Prostate gland (tissue), 2 donors: Measurements from ENCODE around the gene GRID1.

Experiments used
- POLR2A ChIP-seq: fragments of 450-650 bp; IDR thresholded peaks from one replicate; pipeline ENCODE4 v1.6.1; 2016; ENCODE audit warnings: antibody characterized with exemption, mild to moderate bottlenecking
- TF ChIP-seq, protein P1 (sequence below), 4 experiments: fragments of 200-600 bp in 2 of 4; fragments of 450-650 bp in 2 of 4; sonication (generic) in 2 of 4; IDR thresholded peaks; 1 replicate in 3 of 4; 2 replicates in 1 of 4; pipeline ENCODE4 v1.5.1; 2016 to 2019; ENCODE audit warnings: antibody characterized with exemption in 4 of 4, mild to moderate bottlenecking in 2 of 4, moderate library complexity in 2 of 4

DNA sequence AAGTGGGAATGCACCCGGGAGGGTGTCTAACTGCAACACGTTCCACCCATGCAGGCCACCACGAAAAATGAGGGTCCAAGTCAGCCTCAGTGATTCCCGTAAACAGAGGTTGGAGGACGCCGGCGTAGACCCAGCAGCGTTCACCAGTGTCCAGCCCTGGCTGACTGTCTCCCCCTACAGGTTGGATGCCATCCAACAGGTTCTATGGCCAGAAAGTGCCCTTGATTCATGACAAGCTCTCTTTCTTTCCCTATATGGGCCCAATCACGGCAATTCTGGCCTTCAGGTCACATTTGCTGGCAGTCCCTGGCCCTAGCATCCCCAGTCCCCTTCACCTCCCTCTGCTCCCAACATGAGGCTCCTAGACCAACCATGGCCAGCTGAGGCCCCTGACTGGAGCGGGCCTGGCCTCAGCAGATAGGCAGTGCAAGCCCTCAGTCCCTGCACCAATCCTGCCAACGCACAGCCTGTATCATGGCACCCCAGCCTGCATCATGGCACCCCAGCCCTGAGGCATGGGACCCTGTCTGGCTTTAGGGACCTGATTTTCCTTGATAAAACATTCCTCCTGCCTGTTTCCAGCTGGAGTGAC is 227.4 kb downstream of the GRID1 start:
- TF ChIP-seq POLR2A: no peak
- TF ChIP-seq, protein P1, sequence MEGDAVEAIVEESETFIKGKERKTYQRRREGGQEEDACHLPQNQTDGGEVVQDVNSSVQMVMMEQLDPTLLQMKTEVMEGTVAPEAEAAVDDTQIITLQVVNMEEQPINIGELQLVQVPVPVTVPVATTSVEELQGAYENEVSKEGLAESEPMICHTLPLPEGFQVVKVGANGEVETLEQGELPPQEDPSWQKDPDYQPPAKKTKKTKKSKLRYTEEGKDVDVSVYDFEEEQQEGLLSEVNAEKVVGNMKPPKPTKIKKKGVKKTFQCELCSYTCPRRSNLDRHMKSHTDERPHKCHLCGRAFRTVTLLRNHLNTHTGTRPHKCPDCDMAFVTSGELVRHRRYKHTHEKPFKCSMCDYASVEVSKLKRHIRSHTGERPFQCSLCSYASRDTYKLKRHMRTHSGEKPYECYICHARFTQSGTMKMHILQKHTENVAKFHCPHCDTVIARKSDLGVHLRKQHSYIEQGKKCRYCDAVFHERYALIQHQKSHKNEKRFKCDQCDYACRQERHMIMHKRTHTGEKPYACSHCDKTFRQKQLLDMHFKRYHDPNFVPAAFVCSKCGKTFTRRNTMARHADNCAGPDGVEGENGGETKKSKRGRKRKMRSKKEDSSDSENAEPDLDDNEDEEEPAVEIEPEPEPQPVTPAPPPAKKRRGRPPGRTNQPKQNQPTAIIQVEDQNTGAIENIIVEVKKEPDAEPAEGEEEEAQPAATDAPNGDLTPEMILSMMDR (IDR thresholded peaks at IDR 0.05): no peak
